NB4 (cell line): ENCODE measurements around the gene GATD1.

Source experiments
- DNase-seq: peaks from one replicate; pipeline ENCODE4 v3.0.0; 2010; ENCODE audit warnings: low read depth
- H3K4me3 ChIP-seq: one replicate; pipeline ENCODE4 v1.5.1; 2011; ENCODE audit warnings: mild to moderate bottlenecking, low read depth, low read length, moderate library complexity
- MAX ChIP-seq: IDR thresholded peaks from 2 replicates; pipeline ENCODE4 v1.6.1; 2011; ENCODE audit warnings: low read depth, low read length
- MYC ChIP-seq: IDR thresholded peaks from 2 replicates; pipeline ENCODE4 v1.6.1; 2011; ENCODE audit warnings: low read depth, low read length
- POLR2A ChIP-seq: IDR thresholded peaks from 2 replicates; pipeline ENCODE4 v1.6.1; 2011; ENCODE audit warnings: mild to moderate bottlenecking; ENCODE audit not compliant: insufficient read length; ENCODE audit errors: extremely low read depth
- TF ChIP-seq, protein P1 (sequence below): IDR thresholded peaks from one replicate; pipeline ENCODE4 v1.5.1; 2012; ENCODE audit warnings: low read depth, low read length

GATD1 gene

GRCh38 chr11:808427-809286 lies 31.4 kb upstream of the GATD1 start:
- no peak for DNase-seq
- TF ChIP-seq MAX (no peak), MYC (no peak; the same call in 1 of the 2 replicates), POLR2A (no peak)
- TF ChIP-seq, protein P1, sequence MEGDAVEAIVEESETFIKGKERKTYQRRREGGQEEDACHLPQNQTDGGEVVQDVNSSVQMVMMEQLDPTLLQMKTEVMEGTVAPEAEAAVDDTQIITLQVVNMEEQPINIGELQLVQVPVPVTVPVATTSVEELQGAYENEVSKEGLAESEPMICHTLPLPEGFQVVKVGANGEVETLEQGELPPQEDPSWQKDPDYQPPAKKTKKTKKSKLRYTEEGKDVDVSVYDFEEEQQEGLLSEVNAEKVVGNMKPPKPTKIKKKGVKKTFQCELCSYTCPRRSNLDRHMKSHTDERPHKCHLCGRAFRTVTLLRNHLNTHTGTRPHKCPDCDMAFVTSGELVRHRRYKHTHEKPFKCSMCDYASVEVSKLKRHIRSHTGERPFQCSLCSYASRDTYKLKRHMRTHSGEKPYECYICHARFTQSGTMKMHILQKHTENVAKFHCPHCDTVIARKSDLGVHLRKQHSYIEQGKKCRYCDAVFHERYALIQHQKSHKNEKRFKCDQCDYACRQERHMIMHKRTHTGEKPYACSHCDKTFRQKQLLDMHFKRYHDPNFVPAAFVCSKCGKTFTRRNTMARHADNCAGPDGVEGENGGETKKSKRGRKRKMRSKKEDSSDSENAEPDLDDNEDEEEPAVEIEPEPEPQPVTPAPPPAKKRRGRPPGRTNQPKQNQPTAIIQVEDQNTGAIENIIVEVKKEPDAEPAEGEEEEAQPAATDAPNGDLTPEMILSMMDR, result no peak
- peak overlapping the region; percentile 98 for H3K4me3 ChIP-seq

DNA sequence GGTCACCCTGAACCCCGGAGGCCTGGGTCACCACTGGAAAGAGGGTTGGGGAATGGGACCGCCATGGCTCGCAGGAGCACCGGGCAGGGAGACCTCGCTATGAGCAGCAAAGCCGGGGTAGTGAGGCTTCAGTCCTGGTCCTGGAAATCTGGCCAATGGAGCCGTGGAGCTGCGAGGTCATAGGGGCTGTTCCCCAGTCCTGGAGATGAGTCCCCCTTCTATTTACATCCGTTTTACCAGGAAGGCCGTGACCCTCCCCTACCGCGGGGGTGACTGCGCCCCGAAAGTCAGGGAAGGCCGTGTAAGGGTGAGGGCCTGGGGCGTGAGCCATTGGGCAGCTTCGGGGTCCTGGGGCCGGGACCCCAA lies 27.3 kb upstream of the GATD1 start:
- peak overlapping the region; percentile 55 for H3K4me3 ChIP-seq
- no peak for DNase-seq
- TF ChIP-seq, protein P1, result no peak
- TF ChIP-seq MYC, result no peak
- TF ChIP-seq MAX, result no peak
- no peak for TF ChIP-seq POLR2A

GRCh38 chr11:803770-804598 lies 26.7 kb upstream of the GATD1 start:
- DNase-seq, result no peak
- H3K4me3 ChIP-seq, result peak overlapping the region; percentile 55
- TF ChIP-seq, protein P1, result no peak
- TF ChIP-seq MAX, result no peak

- no peak for TF ChIP-seq POLR2A
- TF ChIP-seq MAX, result no peak
- TF ChIP-seq MYC, result no peak
- TF ChIP-seq, protein P1, result no peak
Measured at GRCh38 chr11:803467-803742, 26.1 kb upstream of the GATD1 start.

DNA sequence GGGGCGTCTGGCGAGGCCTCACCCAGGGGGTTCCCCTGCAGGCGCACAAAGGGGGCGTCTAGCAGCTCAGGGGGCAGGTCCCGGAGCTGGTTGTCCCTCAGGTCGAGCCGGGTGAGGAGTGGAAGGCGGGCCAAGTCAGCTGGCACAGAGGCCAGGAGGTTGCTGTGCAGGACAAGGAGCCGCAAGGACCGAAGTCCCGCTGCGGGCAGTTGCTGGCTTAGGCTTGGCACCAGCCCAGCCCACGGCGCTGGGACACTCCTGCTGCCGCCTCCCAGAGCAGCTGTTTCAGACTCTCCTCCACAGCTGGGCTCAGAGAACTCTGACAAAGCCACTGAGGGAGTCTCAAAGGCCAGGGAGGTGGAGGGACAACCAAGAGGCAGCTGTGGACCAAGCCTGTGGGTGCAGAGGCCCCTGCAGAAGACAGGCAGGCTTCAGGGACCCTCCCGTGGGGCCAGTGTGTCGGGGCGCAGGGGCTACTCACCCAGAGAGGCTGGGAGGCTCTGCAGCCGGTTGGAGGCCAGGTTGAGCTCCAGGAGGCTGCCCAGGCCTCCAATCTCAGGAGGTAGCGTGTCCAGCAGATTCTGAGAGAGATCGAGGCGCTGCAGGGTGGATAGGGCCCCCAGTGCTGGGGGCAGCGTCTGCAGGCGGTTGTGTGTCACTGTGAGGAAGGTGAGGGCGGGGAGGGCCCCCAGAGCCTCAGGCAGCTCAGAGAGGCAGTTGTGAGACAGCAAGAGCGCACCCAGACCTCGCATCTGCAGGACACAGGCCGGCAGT lies 25.6 kb upstream of the GATD1 start:
- no peak for DNase-seq
- H3K4me3 ChIP-seq, result no peak overlapping the region
- TF ChIP-seq MAX (no peak), MYC (no peak), POLR2A (no peak)
- TF ChIP-seq, protein P1, result no peak

More at GRCh38 chr11:803467-803742, 26.1 kb upstream of the GATD1 start:
- DNase-seq, result no peak
- H3K4me3 ChIP-seq, result no peak overlapping the region
